GM15510 (cell line): Measurements from ENCODE around the gene YWHAQ.

Experiments
- POLR2A ChIP-seq: IDR thresholded peaks from 3 replicates; pipeline ENCODE4 v1.6.1; 2011; ENCODE audit warnings: borderline replicate concordance; ENCODE audit not compliant: insufficient read length; ENCODE audit errors: extremely low read depth

YWHAQ gene

GRCh38 chr2:9627310-9627709, 3.5 kb downstream of the YWHAQ start:
- no peak for TF ChIP-seq POLR2A

- TF ChIP-seq POLR2A, result no peak
Observed at GRCh38 chr2:9623151-9623550, 7.6 kb downstream of the YWHAQ start.

DNA sequence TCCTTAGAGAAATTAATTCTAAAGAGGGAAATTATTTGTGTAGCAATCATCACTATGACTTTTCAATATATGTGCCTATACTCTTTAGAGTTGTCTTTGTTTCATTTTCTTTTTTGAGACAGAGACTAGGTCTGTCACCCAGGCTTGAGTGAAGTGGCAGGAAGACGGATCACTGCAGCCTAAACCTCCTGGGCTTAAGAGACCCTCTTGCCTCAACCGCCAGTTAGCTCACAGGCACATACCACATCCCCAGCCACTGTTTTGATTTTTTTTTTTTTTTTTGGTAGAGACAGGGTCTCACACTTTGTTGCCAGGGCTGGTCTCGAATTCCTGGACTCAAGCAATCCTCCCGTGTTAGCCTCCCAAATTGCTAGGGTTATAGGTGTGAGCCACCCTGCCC, 12.4 kb downstream of the YWHAQ start:
- TF ChIP-seq POLR2A, result no peak

GRCh38 chr2:9617749-9618148, 13.0 kb downstream of the YWHAQ start:
- no peak for TF ChIP-seq POLR2A

- no peak for TF ChIP-seq POLR2A
Observed at GRCh38 chr2:9617296-9617695, 13.5 kb downstream of the YWHAQ start.

GRCh38 chr2:9614562-9614961, 16.2 kb downstream of the YWHAQ start:
- no peak for TF ChIP-seq POLR2A

DNA sequence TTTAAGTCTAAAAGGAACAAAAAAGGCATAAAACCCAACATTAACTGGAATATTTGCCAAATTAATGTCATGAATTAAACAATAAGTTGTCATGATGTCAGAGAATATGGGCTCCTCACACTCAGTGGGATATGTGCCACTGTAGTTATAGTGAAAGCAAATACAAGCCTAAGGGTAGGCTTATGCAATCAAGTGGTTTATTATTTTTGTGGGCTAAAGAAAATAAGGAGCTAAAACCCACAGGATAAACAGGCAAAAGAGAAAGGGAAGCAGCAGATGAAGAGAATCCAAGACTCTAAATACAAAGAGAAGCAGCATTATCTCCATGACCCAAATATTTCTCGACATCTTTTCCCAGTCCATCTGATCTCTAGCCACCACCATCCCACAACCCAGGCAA, 17.5 kb downstream of the YWHAQ start:
- TF ChIP-seq POLR2A, result no peak

DNA sequence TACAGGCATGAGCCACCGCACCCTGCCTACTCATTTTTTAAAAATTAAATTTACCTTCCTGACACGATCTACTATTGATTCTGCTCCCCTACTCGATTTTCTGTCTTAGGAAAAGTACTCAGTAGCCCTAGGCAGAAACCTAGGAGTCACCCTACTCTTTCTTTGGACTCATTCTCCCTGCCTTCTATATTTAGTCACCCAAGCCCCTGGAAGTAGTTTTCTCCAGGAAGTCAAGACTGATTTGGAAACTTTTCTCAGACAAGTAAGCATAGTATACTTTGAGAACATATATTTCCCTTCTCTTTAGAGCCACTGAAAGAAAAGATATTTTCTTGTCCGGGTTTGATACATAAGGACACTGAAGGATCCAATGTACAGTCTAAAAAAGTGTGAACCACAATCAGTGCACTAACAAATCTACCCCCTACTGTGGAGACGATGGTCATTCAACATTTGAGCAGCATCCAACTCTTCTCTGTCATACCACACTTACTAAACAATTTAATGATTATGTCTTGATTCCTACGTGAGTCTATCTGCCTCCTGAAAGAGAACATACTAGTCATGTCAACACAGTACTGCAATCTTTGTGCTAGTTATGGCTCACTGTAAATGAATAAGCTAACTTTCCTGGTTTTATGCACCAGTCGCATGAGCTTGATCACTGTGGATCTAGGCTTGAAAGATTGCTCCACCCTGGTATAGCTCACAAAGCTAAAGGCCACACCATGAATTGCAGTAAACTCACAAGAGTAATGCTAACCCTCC, 19.8 kb downstream of the YWHAQ start:
- TF ChIP-seq POLR2A, result no peak

DNA sequence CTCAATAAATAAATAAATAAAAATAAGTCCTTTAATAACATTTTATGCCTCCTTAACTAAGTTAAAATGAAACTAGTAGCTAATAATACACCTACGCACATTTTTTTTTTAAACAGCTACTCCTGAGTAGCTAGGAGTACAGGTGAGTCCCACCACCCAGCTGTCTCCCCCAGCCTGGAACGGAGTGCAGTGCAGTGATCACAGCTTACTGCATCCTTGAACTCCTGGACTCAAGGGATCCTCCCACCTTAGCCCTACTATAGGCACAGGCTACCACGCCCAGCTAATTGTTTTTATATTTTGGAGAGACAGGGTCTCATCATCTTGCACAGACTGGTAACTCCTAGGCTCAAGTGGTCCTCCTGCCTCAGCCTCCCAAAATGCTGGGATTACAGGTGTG, 28.4 kb downstream of the YWHAQ start:
- TF ChIP-seq POLR2A, result no peak

DNA sequence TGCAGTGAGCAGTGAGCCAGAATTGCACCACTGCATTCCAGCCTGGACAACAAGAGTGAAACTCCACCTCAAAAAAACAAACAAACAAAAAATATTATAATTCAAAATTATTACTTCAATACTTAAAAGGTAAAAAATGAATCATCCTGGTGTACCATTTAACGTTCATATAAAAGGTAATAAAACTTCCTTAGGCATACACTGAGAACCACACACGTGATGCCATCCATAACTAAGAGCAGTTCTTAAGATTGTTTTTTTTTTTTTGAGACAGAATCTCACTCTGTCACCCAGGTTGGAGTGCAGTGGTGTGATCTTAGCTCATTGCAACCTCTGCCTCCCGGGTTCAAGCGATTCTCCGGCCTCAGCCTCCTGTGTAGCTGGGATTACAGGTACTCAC, 29.4 kb downstream of the YWHAQ start:
- TF ChIP-seq POLR2A, result no peak

DNA sequence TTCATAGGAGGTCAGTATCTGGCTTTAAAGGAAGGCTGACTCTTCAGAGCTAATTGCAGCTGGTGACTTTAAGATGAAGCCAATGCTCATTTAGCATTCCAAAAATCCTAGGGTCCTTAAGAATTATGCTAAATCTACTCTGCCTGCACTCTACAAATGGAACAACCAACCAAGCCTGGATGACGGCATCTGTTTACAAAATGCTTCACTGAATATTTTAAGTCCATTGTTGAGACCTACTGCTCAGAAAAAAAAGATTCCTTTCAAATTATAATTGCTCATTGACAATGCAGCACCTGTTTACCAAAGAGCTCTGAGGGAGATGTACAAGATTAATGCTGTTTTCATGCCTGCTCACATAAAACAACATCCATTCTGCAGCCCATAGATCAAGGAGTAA, 31.4 kb downstream of the YWHAQ start:
- no peak for TF ChIP-seq POLR2A

DNA sequence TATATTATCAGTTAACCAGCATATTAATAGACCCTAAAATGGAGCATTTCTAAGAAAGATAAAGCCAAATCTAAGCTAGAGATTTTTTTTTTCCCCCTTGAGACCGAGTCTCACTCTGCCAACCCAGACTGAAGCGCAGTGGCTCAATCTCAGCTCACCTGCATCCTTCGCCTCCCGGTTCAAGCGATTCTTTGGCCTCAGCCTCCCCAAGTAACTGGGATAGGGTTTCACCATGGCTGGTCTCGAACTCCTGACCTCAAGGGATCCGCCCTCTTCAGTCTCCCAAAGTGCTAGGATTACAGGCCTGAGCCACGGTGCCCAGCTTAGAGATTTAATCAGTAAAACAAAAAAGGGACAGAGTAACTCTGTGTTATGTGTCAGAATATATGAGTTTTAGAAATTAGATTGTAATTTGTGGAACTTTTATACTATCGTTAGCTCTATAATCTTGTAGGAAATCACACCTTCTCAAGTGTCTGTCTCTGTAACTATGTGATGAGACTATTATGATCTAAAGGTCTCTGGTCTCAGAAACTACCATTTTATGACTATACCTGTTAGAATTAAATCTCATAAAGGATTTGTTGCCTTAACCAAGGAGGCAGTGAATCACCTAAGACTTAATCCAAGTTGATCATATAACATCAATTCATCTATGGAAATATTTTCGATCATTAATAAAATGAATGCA, 34.0 kb downstream of the YWHAQ start:
- no peak for TF ChIP-seq POLR2A

- TF ChIP-seq POLR2A, result no peak
Observed at GRCh38 chr2:9595746-9596145, 35.1 kb downstream of the YWHAQ start.

DNA sequence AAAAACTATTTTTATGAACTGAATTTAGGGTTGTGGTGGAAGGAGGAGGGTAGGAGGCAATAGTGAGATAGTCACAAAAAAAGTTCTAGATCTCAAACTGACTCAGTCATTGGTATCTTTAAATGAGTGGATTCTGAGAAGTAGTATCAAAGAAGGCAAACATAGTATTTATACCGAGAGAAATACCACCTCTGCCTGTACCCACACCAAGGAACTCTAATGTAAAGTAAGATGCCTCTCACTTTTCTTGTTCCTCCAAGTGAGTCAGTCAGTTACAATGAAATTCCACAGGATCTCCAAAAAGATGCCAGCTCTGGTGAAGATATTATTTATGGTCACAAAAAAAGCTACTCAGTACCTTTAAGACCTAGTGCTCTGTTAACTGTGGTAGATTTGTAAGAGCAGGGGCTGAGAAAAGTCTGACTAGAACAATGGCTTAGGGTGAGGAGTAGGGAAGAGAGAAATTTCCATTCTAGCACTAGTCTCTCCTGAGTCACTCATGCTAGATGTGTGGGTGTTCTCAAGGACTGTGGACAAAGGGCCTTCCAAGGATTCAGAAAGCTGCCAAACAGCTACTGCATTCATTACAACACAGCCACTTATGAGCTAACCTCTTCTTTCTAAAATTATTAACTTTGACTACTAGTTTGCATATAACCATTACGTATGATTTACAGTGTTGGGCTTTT, 36.3 kb downstream of the YWHAQ start:
- TF ChIP-seq POLR2A, result no peak

DNA sequence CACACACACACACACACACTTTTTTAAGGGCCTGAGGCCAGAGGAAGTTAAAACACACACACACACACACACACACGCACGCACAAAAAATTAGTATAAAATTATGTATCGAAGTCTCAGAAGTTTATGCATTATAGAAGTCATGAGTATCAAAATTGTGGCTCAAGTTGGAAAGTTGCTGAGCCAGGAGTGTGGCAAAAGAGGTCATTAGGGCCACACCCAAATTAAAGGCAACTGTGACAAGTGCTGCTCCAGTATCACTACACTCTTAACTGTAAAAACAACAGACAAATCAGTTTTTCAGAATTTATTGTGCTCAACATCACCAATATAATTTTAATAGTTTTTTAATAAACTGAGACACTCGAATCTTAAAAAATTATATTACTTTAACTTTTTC, 36.9 kb downstream of the YWHAQ start:
- no peak for TF ChIP-seq POLR2A

- no peak for TF ChIP-seq POLR2A
Observed at GRCh38 chr2:9592699-9593098, 38.1 kb downstream of the YWHAQ start.

DNA sequence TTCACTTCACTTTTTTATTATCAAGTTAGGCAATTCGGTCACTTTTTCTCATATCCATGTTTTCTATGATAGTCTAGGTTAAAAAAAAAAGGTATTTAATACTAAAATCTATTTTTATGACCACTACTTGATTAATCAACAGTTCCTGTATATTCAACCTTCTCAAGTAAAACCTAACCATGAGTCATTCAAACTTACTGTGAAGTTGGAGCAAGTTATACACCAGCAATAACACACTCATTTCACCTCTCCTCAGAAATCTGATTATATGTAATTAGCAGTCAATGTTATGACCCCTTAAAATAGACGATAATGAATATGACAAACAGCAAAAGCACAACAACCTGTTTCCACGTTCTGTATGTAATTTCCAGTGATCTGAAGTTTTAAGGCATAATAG, 40.2 kb downstream of the YWHAQ start:
- TF ChIP-seq POLR2A, result no peak

DNA sequence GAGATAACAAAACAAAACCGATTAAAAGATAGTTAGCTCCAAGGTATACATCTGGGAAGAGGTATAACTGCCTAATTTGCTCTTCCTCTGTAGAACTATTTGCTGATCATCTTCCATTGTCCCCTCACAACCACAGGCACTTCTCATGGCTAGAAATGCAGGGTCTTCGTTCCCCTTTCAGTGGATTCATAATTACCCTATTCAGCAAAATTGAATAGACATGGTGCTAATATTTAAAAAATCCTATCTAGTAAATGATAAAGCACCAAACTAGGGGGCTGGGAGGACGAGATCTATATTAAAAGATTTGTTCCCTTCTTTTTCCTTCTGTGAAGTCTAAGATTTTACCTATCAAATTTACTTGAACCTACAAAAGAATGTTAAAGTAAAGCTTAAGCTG, 44.3 kb downstream of the YWHAQ start:
- no peak for TF ChIP-seq POLR2A
